GM21515 (cell line): ENCODE results near the gene PTPRN2.
"Not testable (repeated sequence)": the region's sequence is repeated elsewhere in the genome, so short reads cannot be mapped to it uniquely, and the experiment has no call there.

Source experiments
- ATAC-seq: cut with Tn5 transposase; IDR thresholded peaks from one replicate; pipeline ENCODE4 v1.9.1; 2021; ENCODE audit not compliant: unreplicated experiment

The PTPRN2 gene

DNA sequence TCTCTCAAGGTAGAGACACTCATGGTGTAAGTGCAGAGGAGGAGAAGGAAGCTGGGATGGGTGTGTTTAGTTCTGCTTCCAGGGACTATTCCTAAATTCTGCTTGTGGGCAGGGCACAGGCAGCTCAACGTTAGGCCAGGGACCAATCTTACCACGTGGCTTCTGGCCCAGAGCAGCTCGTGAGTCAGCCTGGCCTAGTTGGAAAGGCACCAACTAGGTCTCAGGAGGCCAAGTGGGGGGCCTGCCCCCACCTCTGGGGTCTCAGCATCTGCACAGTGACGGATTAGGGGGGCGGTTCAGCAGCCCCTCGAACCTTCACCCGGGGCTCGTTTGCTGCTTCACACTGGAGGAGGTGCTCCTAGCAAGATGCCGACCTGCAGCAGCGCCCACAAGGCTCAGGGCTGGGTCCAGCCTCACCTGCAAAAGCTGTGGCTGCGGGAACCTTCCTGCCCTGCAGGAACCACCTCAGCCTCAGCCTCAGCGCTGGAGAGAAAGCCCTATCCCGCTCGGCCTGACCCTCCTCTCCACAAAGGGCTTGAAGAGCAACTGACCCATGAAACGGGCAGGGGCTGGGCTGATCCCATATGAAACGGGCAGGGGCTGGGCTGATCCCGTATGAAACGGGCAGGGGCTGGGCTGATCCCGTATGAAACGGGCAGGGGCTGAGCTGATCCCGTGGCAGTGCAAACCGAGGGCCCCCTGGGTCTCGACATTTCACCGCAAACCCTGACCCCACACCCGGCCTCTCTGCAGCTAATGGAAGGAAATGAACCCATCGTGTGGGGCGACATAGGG, 803.4 kb downstream of the PTPRN2 start:
- ATAC-seq = no peak

GRCh38 chr7:157782041-157782440, 805.6 kb downstream of the PTPRN2 start:
- ATAC-seq = no peak

GRCh38 chr7:157780721-157781120, 806.9 kb downstream of the PTPRN2 start:
- no peak for ATAC-seq

- no peak for ATAC-seq
These were observed 807.3 kb downstream of the PTPRN2 start for GRCh38 chr7:157780312-157780711.

- no peak for ATAC-seq
These were observed 808.4 kb downstream of the PTPRN2 start for GRCh38 chr7:157779206-157779605.

- ATAC-seq = not testable (repeated sequence)
These were observed 810.3 kb downstream of the PTPRN2 start for GRCh38 chr7:157777194-157777762.

GRCh38 chr7:157775560-157776332, 811.9 kb downstream of the PTPRN2 start:
- ATAC-seq = no peak

DNA sequence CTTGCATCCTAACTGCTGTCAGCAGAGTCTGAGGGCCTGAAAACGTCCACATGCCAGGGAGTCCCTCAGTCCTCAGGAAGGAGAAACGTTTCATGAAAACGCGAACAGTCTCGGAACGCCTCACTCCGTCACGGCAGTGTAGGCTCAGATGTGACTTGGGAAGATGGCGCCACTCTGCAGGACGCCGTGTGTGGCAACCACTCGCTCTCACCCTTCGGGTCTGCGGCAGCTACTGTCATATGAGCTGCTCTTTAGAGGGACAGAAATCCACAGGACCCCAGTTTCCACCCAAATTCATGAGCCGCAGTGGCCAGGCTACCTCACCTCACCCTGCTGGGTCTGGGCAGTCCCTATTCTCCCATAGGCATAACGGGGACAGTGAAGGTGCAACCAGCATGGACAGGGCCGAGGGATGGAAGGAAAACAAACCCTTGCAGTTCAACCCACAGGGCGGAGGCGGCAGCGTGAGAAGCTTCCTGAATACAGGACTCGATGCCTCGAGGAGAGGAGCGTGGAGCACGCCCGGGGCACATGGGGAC, 812.5 kb downstream of the PTPRN2 start:
- ATAC-seq = no peak

DNA sequence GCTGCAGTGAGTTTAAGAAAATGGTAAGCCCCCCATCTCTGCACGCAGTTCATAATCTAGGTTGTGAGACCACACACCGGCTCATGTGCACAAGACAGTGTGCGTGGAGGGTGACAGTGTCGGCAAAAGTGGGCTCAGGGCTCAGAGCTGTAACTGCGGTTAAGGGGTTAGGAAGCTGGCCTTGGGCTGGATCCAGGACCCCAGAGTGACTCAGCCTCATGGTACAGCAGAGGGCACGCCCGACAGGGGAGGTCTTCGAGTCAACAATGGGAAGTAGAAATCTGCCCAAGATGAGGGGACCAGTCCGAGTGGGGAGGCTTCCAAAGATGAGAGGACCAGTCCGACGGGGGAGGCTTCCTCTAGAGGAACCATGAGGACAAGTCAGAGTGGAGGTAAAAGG, 813.1 kb downstream of the PTPRN2 start:
- no peak for ATAC-seq

DNA sequence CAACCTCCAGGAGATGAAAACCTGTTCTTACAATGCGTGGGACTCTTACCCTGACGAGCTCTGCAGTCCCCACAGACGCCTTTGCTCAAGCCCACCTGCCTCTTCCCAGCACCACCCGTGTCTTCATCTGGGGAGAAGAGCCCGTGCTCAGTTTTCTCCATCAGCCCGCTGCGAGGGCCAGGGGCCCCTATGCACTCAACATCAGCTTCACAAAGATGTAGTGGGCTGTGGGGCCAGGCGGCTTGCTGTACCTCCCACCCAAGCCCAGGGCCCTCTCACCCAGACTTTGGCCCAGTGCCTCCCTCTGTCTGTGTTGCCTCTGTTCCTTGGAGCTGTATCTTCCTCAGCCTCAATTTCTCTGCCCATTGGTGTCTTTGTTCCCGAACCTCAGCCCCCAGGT, 814.3 kb downstream of the PTPRN2 start:
- no peak for ATAC-seq

- ATAC-seq = no peak
These were observed 815.0 kb downstream of the PTPRN2 start for GRCh38 chr7:157772486-157773130.

DNA sequence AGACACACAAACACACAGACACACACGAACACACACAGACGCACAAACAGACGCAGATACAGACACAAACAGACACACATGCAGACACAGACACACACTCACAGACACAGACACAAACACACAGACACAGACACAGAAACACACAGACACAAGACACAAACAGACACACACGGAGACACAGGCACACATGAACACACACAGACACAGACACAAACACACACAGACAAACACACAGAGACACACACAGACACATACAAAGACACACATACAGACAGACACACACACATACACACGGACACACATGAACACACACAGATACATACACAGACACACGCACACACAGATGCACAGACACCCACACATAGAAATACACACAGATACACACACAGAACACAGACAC, 815.9 kb downstream of the PTPRN2 start:
- ATAC-seq = no peak

GRCh38 chr7:157770716-157771320, 816.8 kb downstream of the PTPRN2 start:
- no peak for ATAC-seq

DNA sequence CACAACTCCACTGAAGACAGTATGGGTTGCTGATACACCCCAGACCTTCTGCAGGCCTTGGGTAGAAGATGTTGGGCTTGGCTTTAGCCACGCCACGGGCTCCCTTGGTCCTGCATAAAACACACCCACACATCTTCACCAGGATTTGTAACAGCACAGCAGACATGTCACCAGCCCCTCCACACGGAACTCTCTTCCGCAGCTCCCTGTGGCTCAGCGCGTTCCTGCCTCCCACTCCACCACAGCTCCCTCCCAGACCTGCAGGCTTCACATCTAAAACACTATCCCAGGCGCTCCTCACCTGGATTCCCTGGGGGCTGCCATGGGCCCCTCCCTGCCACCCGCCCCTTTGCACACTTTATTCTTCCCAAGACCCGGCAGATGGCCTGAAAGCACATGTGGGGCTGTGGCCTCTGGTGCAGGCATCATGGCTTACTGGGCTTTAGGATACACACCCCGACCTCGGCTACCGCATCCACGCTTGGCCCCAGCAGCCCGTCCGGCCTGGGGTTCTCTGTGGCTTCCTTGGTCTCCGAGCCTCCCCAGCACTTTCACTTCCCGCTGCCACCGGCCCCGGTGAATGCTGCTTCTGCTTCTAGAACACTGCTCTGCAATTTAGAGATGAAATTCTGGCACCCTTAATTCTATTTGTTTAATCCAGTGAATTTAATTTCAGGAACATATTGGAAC, 818.0 kb downstream of the PTPRN2 start:
- no peak for ATAC-seq

DNA sequence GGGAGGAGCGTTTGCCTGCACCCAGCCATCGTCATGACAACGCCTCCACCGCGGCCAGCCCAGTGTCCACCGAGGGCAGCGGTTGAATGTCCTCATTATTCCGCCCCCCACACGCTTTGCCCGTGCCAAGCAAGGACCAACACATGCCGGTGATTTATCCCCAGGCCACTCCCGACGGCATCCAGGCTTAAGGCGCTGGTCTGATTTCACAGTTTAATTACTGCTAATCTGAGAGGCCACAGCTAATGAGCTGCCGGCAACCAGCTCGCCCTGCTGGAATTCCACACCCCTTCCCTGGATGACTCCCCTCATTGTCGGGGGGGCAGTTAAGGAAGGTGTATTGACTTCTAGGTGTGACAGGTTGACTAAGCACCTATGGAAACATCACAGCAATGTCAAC, 818.5 kb downstream of the PTPRN2 start:
- no peak for ATAC-seq

DNA sequence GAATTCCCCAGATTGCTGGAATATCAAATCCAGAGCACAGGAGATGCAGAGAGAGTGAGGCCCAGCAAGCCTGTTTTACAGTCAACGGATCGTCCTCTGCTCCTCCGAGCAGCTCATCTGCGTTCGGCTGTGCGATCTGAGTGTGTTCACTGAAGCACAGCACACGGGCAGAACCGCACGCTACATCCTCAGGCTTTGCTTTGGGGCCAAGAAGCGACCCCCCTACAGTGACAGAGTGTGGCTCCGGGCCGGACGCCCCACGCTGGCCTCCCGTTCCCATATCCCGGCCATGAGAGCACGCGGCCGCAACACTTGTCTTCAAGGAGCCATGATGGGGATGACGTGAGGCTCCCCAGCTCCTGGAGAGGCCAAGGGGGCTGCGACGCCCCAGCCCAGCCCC, 819.4 kb downstream of the PTPRN2 start:
- no peak for ATAC-seq

DNA sequence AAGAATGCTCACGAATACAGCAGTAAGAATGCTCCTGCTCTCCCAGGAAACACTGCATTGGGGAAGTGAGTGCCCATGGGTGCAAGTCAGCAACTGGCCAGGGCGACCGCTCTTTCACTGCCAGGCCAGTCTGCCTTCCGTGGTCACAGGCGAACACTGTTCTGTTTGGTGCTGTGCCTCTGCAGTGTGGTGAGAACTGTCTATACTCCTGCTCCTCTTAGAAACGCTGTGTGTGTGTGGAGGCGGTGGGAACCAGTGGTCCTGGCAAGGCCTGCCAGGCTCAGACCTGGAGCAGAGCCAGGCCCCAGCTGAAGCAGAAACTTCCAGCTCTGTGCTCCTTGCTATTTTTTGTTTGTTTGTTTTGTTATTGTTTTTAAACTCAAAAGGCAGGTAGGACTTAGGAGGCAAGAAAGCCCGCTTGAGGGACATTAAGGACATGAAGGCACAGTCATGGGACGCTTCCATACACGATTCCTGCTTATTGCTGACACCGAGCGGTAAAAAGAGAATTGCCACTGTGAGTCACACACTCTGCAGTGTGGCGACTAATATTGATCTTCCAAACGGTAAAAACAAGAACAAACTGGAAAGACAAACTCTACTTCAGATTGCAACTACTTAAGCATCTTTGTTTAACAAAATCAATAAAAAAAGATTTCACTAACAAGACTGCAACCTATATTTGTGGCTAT, 820.0 kb downstream of the PTPRN2 start:
- ATAC-seq = no peak

GRCh38 chr7:157766098-157766497, 821.5 kb downstream of the PTPRN2 start:
- no peak for ATAC-seq

DNA sequence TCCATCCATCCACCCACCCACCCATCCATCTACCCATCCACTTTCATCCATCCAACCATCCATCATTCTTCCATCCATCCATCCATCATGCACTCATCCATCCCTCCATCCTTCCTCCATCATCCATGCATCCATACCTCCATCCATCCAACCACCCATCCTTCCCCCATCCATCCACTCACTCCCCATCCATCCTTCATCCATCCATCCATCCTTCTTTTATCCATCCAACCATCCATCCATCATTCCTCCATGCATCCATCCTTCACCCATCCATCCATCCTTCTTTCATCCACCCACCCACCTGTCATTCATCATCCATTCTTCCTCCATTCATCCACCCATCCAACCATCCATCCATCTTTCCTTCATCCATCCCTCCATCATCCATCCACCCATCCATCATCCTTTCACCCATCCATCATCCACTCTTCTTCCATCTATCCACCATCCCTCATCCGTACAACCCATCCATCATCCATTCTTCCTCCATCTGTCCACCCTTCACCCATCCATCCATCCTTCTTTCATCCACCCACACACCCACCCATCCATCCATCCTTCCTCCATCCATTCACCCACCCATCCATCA, 822.6 kb downstream of the PTPRN2 start:
- ATAC-seq = no peak
